Large intestine (tissue), 3 donors: Measurements from ENCODE around the gene CAMKV. TPM values are rescaled to one million over a fixed set of nuclear protein-coding genes. Genes with fewer than 3 reads are reported as not detected.
"Not testable (repeated sequence)": the region's sequence is repeated elsewhere in the genome, so short reads cannot be mapped to it uniquely, and the experiment has no call there.

Experiments used
- DNase-seq, 2 donors: peaks; one replicate each; pipeline versions ENCODE4 v3.0.0 to v3.0.0-alpha.2; 2013
- H3K27ac ChIP-seq: one replicate; pipeline ENCODE4 v1.5.1; 2013; ENCODE audit warnings: low read length
- H3K27me3 ChIP-seq: 2 replicates; pipeline ENCODE4 v1.6.1; 2013; ENCODE audit warnings: low read length; ENCODE audit not compliant: control insufficient read depth, insufficient read depth
- H3K36me3 ChIP-seq: 2 replicates; pipeline ENCODE4 v1.6.1; 2013; ENCODE audit warnings: low read length; ENCODE audit not compliant: control insufficient read depth, insufficient read depth
- H3K4me1 ChIP-seq: one replicate; pipeline ENCODE4 v1.6.1; 2013; ENCODE audit warnings: low read length; ENCODE audit not compliant: control insufficient read depth, insufficient read depth
- H3K4me3 ChIP-seq: one replicate; pipeline ENCODE4 v1.5.1; 2013; ENCODE audit warnings: low read length
- H3K9me3 ChIP-seq: one replicate; pipeline ENCODE4 v1.6.1; 2013; ENCODE audit warnings: mild to moderate bottlenecking, low read depth, low read length, moderate library complexity; ENCODE audit not compliant: control insufficient read depth
- WGBS: methylation state at CpG from one replicate; pipeline ENCODE4 v1.1.5; 2013; ENCODE audit warnings: low lambda C conversion rate; ENCODE audit not compliant: insufficient coverage; 5-methylcytosine and 5-hydroxymethylcytosine counted together
- polyA plus RNA-seq: library from polyadenylated mRNA; unstranded; fragments of 120-200 nt; gene quantifications from one replicate; pipeline ENCODE4 v1.2.1, GENCODE V29; 2013

Gene CAMKV
- polyA plus RNA-seq, 1 donor, result 21.2 TPM

DNA sequence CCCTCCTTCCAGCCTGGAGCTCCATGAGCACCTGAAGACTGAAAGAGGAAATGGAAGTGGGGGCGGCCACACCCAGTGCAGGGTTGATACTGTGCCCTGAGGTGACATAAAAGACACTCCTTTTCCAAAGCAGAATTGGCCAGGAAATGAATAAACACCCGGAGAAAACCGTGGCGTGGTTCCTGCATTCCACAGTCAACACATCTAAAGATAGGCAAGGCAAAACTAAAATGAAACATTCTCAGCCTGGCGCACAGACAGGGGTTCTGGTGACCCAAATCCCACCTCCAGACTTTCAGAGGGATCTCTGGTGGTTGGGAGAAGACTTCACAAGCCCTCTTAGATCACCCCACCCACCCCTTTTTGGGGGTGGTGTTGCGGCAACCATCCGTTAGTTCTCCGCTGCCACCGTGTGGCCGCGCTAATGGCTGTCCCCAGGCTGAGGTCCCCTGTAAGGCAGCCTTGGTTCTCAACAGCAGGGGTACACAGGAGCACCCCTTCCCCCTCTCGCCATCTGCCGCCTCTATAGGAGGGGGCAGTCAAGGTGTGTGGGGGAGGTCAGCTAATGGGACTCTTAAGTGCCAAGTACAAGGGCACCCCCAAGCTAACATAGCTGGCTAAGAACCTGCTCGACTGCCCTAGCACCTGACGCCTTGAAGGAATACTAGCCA lies 36.5 kb upstream of the CAMKV start:
- no peaks in the 10 kb centered on the region for H3K27me3 ChIP-seq
- H3K36me3 ChIP-seq, result peaks cover 26% of the 10 kb centered on the region
- H3K27ac ChIP-seq, result peak overlapping the region; percentile 63
- peaks cover 69% of the 10 kb centered on the region for H3K4me1 ChIP-seq
- peak; percentile 63 to 88 for DNase-seq
- peaks cover 12% of the 10 kb centered on the region for H3K9me3 ChIP-seq
- WGBS, result no CpG with 5 or more reads among the region's 15 CpGs
- no peak overlapping the region for H3K4me3 ChIP-seq

DNA sequence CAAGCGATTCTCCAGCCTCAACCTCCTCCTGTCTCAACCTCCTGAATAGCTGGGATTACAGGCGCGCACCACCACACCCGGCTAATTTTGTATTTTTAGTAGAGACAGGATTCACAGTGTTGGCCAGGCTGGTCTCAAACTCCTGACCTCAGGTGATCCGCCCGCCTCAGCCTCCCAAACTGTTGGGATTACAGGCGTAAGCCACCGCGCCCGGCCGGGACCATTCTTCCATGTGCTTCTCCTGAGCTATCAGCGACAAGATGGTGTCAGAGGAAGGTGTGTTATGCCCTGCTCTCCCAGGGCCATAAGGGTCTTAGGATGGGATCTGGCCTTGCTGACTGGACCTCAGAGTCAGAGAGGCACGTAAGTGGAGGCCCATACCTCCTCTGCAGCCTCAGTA lies 34.7 kb upstream of the CAMKV start:
- peaks cover 85% of the 10 kb centered on the region for H3K4me1 ChIP-seq
- not testable (repeated sequence) for DNase-seq, H3K4me3 ChIP-seq, H3K27me3 ChIP-seq, H3K36me3 ChIP-seq
- H3K9me3 ChIP-seq, result peaks cover 12% of the 10 kb centered on the region
- H3K27ac ChIP-seq, result peak overlapping the region; percentile 53
- WGBS, result no CpG with 5 or more reads among the region's 13 CpGs

DNA sequence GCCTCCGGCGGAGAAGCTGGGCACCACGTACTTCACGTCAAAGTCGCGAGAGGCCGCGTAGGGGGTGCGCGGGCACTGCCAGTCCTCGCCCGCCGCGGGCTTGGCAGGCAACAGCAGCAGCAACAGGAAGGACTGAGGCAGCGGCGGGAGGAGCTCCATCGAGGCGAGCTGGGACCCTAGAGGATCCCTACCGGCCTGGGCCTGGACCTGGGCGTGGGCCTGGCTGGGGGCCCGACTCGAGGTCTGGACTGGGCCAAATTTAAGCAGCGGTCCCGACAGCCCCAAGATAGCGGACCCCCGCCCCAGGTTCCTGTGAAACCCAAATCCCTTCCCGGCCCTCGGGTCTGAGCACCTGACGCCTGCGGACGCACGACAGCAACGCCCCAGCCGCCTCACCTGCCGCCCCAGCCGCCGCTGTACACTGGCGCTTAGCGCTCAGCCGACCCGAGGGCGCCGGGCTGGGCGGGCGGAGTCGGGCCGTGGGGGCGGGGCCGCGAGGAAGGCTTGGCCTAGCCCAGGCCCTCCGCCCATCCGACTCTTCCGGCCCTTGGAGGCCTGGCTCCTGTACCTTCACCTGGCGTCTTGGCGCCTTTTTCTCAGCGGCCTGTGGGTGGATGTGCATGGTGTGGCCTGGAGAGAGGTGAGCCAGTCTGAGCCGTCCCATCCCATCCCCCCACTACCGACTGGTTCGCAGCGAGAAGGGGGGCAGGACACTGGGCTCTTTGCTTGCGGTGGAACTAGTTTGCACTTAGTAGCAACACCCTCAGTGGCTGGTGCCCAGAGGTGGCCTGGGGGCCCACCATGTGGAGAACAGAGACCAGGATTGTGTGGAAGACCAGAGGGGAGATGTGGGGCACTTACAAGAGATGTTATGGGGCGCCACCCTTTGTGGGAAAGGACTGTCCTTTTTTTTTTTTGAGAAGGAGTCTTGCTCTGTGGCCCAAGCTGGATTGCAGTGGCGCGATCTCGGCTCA lies 34.0 kb upstream of the CAMKV start, which contains the start of gene MST1R:
MST1R (minus strand) TSS at position 423 of the 974 bp plus-strand sequence; CDS start at position 159, 264 bp downstream.
- DNase-seq, result peak; percentile 90 to 95
- peak within 1 kb of the TSS; percentile 62 for H3K4me3 ChIP-seq
- H3K36me3 ChIP-seq, result peaks cover 3% of the 10 kb centered on the region
- peaks cover 12% of the 10 kb centered on the region for H3K9me3 ChIP-seq
- no peaks in the 10 kb centered on the region for H3K27me3 ChIP-seq
- H3K4me1 ChIP-seq, result peaks cover 82% of the 10 kb centered on the region
- H3K27ac ChIP-seq, result peak within 1 kb of the TSS; percentile 76
- no CpG with 5 or more reads among the region's 65 CpGs for WGBS

- H3K9me3 ChIP-seq, result peaks cover 12% of the 10 kb centered on the region
- no CpG with 5 or more reads among the region's 44 CpGs for WGBS
- H3K27ac ChIP-seq, result peak overlapping the region; percentile 76
- peaks cover 11% of the 10 kb centered on the region for H3K36me3 ChIP-seq
- peaks cover 72% of the 10 kb centered on the region for H3K4me1 ChIP-seq
- peak overlapping the region; percentile 62 for H3K4me3 ChIP-seq
- peak in 1 of 2 donors; percentile 9 for DNase-seq
- H3K27me3 ChIP-seq, result no peaks in the 10 kb centered on the region
Measured at GRCh38 chr3:49902511-49903345, 33.0 kb upstream of the CAMKV start.

- Histone ChIP-seq H3K36me3 (peaks cover 21% of the 10 kb centered on the region), H3K4me1 (peaks cover 63% of the 10 kb centered on the region), H3K27ac (peak overlapping the region; percentile 86), H3K4me3 (peak overlapping the region; percentile 9), H3K27me3 (no peaks in the 10 kb centered on the region), H3K9me3 (peaks cover 12% of the 10 kb centered on the region)
- peak; percentile 15 to 46 for DNase-seq
- WGBS, result no CpG with 5 or more reads among the region's 11 CpGs
Measured at GRCh38 chr3:49901366-49902339, 31.9 kb upstream of the CAMKV start.

DNA sequence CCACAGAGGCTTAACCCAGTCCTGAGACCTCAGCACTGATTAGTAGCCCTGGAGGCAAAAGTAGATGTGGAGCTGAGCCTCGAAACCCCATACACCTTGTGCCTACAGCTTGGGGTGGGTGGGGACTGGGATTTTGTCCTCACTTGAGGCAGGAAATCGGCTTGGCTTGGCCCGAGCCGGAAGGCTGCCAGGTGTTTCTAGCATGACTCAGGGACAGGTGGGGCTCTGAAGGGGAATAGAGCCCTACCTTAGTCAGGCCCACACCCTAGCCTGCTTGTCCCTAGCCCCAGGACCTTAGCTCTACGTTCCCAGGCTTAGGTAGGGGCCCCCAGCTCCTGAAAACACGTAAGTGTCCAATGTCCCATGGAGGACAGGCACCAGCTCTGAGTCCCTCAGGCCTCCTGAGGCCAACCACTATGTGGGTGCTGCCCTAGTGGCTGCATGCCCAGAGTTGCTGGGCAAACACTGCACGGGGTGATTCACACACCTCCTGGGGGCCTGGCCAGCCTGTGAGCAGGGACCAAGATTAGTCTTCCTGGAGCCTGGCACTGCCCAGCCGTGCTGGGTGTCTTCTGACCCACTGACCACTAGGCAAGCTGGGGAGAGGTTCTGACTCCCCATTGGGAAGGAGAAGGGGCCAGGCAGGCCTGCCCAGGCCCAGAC lies 30.9 kb upstream of the CAMKV start:
- peak overlapping the region; percentile 86 for H3K27ac ChIP-seq
- peaks cover 12% of the 10 kb centered on the region for H3K9me3 ChIP-seq
- no peaks in the 10 kb centered on the region for H3K27me3 ChIP-seq
- WGBS, result no CpG with 5 or more reads among the region's 8 CpGs
- DNase-seq, result peak; percentile 78 to 93
- H3K4me1 ChIP-seq, result peaks cover 54% of the 10 kb centered on the region
- peak overlapping the region; percentile 9 for H3K4me3 ChIP-seq
- peaks cover 31% of the 10 kb centered on the region for H3K36me3 ChIP-seq

DNA sequence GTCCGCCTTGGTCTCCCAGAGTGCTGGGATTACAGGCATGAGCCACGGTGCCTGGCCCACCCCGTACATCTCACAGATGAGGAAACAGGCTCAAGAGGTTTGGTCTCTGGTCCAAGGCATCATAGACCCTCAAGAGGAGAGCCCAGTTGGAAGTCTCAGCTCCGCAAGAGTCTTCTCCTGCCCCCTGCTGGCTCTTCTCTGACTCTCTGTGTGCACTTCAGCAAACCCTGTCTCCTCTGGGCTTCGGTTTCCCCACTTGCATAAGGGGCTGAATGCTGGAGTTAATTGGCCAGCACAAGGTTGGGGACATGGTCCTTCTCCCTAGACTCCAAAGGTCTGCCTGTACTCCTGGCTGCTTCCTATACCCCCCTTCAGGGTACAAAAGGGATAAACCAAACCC lies 30.1 kb upstream of the CAMKV start:
- no peaks in the 10 kb centered on the region for H3K27me3 ChIP-seq
- peak overlapping the region; percentile 86 for H3K27ac ChIP-seq
- H3K9me3 ChIP-seq, result peaks cover 12% of the 10 kb centered on the region
- DNase-seq, result peak; percentile 26 to 48
- H3K4me3 ChIP-seq, result no peak overlapping the region
- no CpG with 5 or more reads among the region's 5 CpGs for WGBS
- peaks cover 37% of the 10 kb centered on the region for H3K36me3 ChIP-seq
- peaks cover 47% of the 10 kb centered on the region for H3K4me1 ChIP-seq

GRCh38 chr3:49898991-49899390 lies 29.3 kb upstream of the CAMKV start:
- H3K27ac ChIP-seq, result no peak overlapping the region
- WGBS, result no CpG with 5 or more reads among the region's 6 CpGs

GRCh38 chr3:49896345-49896744 lies 26.6 kb upstream of the CAMKV start:
- WGBS, result no CpG with 5 or more reads among the region's 5 CpGs
- H3K36me3 ChIP-seq, result peaks cover 37% of the 10 kb centered on the region

More at GRCh38 chr3:49898991-49899390, 29.3 kb upstream of the CAMKV start:
- DNase-seq, result no peak
- peaks cover 39% of the 10 kb centered on the region for H3K4me1 ChIP-seq
- H3K9me3 ChIP-seq, result peaks cover 12% of the 10 kb centered on the region
- H3K27me3 ChIP-seq, result no peaks in the 10 kb centered on the region
- peaks cover 37% of the 10 kb centered on the region for H3K36me3 ChIP-seq
- no peak overlapping the region for H3K4me3 ChIP-seq

More at GRCh38 chr3:49896345-49896744, 26.6 kb upstream of the CAMKV start:
- Histone ChIP-seq H3K4me3 (no peak overlapping the region), H3K27me3 (no peaks in the 10 kb centered on the region), H3K27ac (no peak overlapping the region), H3K4me1 (peaks cover 17% of the 10 kb centered on the region), H3K9me3 (no peaks in the 10 kb centered on the region)
- no peak for DNase-seq
